Bronchial epithelial cell (primary cell): ENCODE measurements around the gene SSX4B. TPM values are rescaled to one million over a fixed set of nuclear protein-coding genes. Genes with fewer than 3 reads are reported as not detected.
"Not testable (repeated sequence)": the region's sequence is repeated elsewhere in the genome, so short reads cannot be mapped to it uniquely, and the experiment has no call there.

Source experiments
- DNase-seq: peaks from one replicate; pipeline ENCODE4 v3.0.0-alpha.2; 2010; ENCODE audit warnings: low read depth
- FAIRE-seq: peaks from 2 replicates; lab custom pipeline; 2011; peaks lifted over from hg19 to GRCh38; lab: Jason Lieb, UNC
- H3K27me3 ChIP-seq: 2 replicates; pipeline ENCODE4 v1.5.1; 2011; ENCODE audit warnings: low read length; ENCODE audit not compliant: control insufficient read depth, insufficient read depth
- H3K36me3 ChIP-seq: 2 replicates; pipeline ENCODE4 v1.5.1; 2011; ENCODE audit warnings: low read length; ENCODE audit not compliant: control insufficient read depth, insufficient read depth
- H3K4me3 ChIP-seq: 2 replicates; pipeline ENCODE4 v1.5.1; 2011; ENCODE audit warnings: mild to moderate bottlenecking, low read depth, low read length, control low read depth
- CTCF ChIP-seq: IDR thresholded peaks from 2 replicates; pipeline ENCODE4 v1.5.1; 2011; ENCODE audit warnings: mild to moderate bottlenecking, moderate library complexity, low read length, control low read depth, inconsistent platforms; ENCODE audit not compliant: insufficient read depth, severe bottlenecking
- total RNA-seq: library from RNA; depleted of rRNA; stranded (reverse); fragments of >200 nt; gene quantifications from 2 replicates; pipeline ENCODE4 v1.2.1, GENCODE V29; 2014

Gene SSX4B
- total RNA-seq, 1 donor from 2014 or later = not detected

- FAIRE-seq, H3K4me3 ChIP-seq, DNase-seq, H3K36me3 ChIP-seq, H3K27me3 ChIP-seq: not testable (repeated sequence)
These were observed 52.5 kb downstream of the SSX4B start for GRCh38 chrX:48359281-48359680.

DNA sequence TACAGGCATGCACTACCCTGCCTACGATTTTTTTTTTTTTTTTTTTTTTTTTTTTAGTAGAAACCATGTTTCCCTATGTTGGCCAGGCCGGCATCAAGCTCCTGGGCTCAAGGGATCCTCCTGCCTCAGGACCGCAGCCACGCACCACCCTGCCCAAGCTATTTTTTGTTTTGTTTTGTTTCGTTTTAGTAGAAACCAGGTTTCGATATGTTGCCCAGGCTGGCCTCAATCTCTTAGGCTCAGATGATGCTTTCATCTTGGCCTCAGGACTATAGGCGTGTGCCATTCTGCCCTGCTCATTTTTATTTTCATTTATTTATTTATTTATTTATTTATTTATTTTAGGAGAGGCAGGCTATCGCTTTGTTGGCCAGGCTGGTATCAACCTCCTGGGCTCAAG is 54.1 kb downstream of the SSX4B start:
- no peak overlapping the region for H3K4me3 ChIP-seq
- H3K36me3 ChIP-seq = no peaks in the 10 kb centered on the region
- FAIRE-seq (no peak), DNase-seq (no peak)
- H3K27me3 ChIP-seq = no peaks in the 10 kb centered on the region
- no peak for TF ChIP-seq CTCF

- FAIRE-seq, H3K4me3 ChIP-seq, H3K27me3 ChIP-seq, H3K36me3 ChIP-seq, DNase-seq: not testable (repeated sequence)
These were observed 55.3 kb downstream of the SSX4B start, which contains the start of gene SSX3 for GRCh38 chrX:48356315-48357094. SSX3 (minus strand) TSS chrX:48356703; CDS start chrX:48355249, 1,454 bp downstream.

Other genes with a start within 250 kb of the SSX4B start
- gene SSX5, start 215.2 kb downstream of the SSX4B start, total RNA-seq = not detected in 2 replicates
- gene SSX1, start 156.6 kb downstream of the SSX4B start, total RNA-seq = not detected in 2 replicates
- not detected in 2 replicates for gene SSX3, start 55.3 kb downstream of the SSX4B start, total RNA-seq
- gene SSX4, start 28.4 kb downstream of the SSX4B start, total RNA-seq = not detected in 2 replicates
- 134 and 348 TPM in 2 replicates for gene SLC38A5, start 58.3 kb upstream of the SSX4B start, total RNA-seq
- 131 and 154 TPM in 2 replicates for gene FTSJ1, start 64.2 kb upstream of the SSX4B start, total RNA-seq
- 33.4 and 46.2 TPM in 2 replicates for gene PORCN, start 97.0 kb upstream of the SSX4B start, total RNA-seq
- gene EBP, start 109.8 kb upstream of the SSX4B start, total RNA-seq = 122 and 244 TPM in 2 replicates
- 3.8 and 3.9 TPM in 2 replicates for gene TBC1D25, start 127.8 kb upstream of the SSX4B start, total RNA-seq
- gene RBM3, start 162.5 kb upstream of the SSX4B start, total RNA-seq = 163 and 177 TPM in 2 replicates
- gene WDR13, start 185.5 kb upstream of the SSX4B start, total RNA-seq = 121 and 164 TPM in 2 replicates